ENCODE measurements around the gene GGCT. TPM values are rescaled to one million over a fixed set of nuclear protein-coding genes. Genes with fewer than 3 reads are reported as not detected.

The GGCT gene
- total RNA-seq, 1 donor from 2014 or later = 49.1 TPM

DNA sequence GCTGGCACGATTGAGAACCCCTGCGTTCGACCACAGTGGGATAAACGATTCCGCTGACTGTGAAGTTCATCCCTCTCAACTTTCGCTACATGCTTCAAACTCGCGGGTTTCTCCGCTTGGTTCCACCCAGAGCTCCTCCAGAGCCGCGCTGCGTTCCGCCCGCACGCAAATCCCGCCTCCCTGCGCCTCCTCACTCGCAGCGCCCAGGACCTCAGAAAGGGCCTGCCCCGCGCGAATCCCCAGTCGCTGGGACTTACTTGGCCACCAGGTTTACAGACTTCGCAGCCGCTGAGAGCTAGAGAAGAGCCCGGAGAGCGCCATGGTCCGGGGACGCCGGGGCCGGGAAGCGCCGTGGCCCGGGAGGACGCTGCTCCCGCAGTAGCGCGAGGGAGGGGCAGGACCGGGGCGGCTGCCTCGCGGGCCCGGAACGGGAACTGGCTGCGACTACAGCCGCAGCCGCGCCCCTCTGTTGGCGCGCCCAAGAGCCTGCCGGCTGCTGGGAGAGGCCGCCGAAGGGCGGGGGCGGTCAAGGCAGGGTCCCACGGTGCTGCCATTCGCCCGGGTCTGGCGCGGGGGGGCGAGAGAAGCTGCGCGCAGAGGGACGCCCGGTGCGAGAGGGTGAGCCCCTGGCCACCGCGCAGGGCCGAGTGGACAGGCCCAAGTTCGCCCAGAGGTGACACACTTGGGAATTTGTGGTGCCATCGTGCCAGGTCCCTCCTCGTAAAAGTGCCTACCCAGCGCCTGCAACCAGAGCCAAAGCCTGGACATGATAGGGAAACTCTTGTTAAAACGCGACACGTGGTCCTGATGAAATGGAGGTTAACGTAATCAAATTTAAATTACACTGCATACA is 26.1 kb downstream of the GGCT start, which contains the start of gene NOD1:
Gene NOD1 (minus strand): TSS at position 436 of the 853 bp plus-strand sequence. CDS start 21,863 bp downstream, outside the sequence.
- peak; percentile 87 for DNase-seq (ENCODE audit: low spot score)

DNA sequence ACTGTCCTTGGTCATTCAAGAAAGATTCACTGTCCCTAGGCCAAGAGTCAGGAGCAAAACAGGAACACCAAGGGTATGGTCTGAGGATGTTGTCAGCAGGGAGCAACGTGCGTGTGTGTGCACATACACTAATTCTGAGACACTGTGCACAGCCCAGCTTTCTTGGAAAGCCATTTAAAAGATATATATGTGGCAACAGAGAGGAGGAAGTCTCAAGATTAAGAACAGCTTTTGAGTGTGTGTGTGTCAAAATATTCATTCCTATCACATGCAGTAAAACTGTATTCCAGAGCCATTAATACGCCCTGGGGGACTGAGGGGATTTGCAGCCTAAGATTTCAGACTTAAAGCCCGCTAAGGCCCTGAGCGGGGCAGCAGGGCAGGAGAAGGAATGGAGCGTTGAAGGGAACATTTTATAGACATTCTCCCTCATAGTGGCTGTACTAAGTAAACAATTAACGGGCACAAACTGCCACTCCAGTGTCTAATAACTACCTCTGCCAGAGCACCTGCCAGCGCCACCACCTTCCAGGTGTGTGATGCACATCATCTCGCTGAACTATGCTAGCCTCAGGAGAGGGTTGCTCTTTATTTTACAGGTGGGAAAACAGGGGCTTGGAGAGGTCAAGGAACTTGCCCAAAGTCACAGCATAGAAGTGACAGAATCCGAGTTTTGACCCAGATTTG is 28.0 kb downstream of the GGCT start:
- peak; percentile 79 for DNase-seq (ENCODE audit: low spot score)

DNA sequence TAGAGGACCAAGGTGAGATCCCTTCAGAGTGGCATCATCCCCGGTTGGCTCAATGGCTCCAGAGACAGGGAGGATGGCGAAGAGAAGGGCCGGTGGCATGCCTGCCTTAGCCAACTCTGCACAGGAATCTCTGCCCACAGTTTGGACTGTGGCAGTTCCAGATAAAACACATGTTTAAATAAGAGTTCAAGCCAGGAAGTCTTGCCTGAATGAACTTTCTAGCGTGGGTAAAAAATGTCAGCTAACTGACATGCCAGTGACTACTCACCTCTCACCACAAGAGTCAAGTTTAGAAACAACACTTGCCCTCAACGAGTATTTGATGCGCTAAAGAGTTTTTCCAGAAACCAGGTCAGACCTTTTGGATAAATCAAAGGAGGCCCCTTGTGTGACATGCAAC is 29.0 kb downstream of the GGCT start:
- DNase-seq (ENCODE audit: low spot score) = no peak

DNA sequence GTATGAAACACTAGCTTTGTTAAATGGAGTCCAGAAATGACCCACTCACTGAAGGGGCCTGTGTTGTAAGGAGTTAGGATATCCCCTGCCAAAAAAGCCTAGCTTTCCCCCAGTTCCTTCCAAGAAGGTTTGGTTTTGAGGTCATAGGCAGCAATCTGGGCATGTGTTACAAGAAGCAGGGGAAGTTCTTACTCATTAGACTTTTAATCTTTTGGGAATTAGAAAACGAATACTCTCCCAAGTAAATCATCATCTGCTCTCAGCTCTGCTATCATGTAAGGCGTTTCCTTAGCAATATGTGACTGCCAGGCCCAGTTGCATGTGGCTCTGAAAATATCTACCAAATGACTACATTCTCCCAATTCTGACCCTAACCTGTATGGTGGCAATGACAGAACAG is 29.7 kb downstream of the GGCT start:
- DNase-seq (ENCODE audit: low spot score) = peak; percentile 56

DNA sequence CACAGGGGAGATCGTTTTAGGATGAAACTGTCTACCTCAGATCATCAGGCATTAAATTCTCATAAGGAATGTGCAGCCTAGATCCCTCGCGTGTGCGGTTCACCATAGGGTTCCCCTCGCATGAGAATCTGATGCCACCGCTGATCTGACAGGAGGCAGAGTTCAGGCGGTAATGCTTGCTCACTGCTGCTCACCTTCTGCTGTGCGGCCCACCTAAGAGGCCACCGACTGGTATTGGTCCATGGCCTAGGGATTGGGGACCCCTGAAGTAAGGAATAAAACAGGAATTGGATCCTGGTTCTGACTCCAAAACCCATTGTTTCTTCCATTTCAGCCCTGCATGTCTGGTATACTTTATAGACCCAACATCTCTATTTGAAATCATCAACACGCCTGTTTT is 30.1 kb downstream of the GGCT start:
- no peak for DNase-seq (ENCODE audit: low spot score)

DNA sequence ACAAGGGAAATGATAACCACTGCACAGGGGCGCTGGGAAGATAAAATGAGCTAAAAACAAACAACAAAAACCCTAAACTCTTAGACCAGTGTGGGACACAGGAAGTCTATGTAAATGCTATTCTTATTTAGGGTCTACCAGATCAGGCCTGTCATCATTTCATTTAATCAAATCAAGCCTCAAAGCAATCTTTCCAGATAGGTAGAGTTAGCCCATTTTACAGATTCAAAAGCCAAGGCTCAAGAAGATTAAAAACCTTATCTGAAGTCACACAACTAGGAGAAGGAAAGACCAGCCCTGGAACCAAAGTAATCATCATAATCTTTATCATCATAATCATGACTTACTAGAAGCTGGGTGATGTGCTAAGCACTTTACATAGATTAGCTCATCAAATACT is 30.7 kb downstream of the GGCT start:
- no peak for DNase-seq (ENCODE audit: low spot score)

DNA sequence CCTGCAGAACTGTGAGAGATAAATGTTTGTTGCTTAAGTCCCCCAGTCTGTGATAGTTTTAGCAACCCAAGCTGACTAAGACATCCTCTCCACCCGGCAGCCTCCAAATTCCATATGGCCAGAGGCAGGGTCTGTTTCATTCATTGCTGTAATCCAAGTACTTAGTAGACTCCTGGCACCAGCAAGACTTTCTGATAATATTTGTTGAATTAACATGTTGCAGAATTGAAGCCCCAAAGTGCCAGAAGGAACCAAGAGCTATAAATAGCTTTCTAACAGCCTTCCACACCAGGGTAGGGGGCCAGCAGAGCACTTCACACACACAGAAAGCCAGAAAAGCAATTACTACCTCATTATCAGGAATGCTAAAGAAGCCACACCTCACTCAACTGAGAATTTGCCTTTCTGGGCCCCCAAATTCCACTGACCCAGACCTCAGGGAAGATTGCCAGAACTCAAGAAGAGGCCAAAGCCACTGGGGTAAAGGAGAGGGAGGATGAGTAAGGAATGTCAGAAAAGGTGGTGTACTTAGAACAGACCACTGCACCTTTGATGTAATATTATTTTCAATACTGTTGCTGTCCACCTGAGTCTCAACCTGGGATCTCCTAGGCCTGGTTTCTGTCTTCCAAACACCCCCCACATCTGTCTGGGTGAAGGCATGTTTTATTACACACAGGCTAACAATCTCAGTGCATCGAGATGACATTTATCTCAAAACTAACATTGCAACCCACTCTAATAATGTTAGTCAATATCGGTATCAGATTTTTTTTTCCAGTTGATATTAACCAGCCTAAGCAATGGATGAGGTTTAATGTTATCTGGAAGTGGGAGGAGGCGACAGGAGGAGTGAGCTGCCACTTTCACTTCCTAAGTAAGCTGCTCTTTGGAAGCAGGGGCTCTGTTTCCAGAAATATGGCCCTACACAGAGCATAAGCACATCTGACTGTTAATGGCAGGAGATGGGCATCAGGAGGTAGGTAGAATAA is 31.5 kb downstream of the GGCT start:
- DNase-seq (ENCODE audit: low spot score) = peak; percentile 85

DNA sequence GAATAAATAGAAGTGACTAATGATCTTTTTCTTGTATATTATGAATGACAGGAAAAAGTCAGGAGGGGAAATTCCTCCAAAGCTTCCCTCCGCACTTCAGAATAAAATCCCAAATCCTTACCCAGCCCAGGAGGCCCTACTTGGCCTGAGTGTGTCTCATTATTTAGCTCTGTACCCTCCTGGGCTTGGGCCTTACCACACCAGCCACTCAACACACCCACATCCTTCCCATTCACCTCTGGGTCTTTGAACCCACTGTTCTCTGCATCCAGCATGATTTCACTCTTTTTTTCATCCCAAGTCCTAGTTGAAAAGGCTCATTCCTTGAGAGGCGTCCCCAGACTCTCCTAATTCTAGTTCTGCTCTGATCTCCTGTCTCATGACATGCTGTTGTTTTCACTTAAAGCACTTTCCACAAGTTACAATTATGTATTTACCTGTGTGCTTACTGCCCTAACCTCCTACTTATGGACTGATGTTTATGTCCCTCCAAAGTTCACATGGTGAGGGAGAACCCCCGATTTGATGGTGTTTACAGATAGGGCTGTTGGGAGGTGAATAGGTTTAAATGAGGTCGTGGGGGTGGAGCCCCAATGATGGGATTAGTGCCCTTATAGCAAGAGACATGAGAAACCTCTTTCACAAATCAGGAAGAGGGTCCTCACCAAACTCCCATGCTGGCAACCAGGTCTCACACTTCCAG is 32.4 kb downstream of the GGCT start:
- DNase-seq (ENCODE audit: low spot score) = no peak

DNA sequence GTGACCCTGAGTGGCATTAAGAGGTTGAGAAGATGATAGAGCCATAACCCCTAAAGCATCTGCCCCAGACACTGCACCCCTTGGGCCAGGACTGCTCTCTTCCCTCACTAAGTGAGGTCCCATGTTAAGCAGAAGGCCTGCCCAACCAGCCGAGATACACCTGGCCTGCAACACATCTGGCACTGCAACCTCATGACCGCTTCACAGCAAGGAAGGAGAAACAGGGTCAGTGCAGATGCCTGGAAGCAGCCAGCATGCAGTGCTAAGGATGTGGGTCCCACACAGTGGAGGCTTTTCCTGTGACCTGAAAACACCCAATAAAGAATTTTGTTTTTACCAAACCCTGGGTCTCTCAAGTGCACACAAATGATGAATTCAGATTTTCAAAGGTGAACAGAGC is 33.4 kb downstream of the GGCT start:
- DNase-seq (ENCODE audit: low spot score) = no peak

DNA sequence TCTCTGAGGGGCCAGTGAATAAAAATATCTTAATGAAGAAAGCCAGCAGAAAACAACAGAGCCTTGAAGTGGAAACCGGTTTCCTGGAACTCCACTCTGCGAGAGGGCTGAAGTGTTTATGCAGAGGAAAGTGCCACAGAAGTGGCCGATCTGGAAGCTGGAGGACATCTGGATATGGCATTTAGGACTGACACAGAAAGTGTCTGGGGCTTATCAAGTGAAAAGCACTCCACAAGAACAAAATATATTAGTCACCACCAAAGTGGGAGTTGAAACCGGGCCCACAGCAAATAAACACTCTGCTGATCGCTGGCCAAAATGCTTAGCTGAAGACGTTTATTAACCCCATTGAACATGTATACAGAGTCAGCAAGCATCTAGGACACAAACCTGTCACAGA is 33.9 kb downstream of the GGCT start:
- DNase-seq (ENCODE audit: low spot score) = peak; percentile 74

DNA sequence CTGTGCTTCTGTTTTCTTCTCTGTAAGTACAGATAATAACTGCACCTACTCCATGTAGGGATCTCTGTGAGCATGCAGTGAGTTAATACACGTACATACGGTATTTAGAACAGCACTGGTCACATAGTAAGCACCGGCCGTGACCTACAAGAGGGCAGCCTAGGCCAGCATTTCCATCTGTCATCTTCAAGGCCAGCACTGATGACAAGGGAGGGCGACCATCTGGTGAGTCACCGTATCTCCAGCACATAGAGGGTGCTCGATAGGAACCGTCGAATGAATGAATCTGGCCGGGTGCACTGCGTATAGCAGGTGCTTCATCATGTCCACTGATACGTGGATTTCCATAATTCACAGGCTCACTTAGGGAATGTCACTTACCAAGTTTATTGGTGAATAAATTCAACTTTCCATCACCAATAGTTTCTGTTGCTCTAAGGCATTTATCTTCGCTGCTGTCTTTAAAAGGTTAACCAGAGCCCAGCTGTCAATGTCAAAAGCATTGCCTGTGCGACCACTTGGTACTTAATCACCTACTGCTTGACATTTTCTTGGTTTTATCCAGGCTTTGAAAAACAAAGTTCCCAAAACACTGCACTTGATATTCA is 34.4 kb downstream of the GGCT start:
- DNase-seq (ENCODE audit: low spot score) = no peak

DNA sequence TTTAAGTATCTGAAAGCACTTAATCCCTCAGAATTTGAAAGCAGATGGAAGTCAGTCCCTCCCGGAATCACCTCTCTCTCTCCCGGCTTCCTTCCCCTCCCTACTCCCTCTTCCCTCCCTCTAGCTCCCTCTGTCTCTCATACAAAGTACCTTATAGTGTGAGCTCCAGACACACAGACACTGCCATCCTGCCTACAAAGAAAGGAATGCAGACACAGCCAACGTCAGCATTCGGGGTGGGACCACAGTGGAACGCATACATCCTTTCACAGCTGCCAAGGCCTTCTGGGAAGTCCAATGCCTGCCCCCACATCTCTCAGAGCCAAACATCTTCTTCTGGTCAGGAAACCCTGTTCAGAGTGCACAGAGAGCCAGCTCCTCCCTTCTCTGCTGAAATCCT is 35.3 kb downstream of the GGCT start:
- DNase-seq (ENCODE audit: low spot score) = peak; percentile 96

DNA sequence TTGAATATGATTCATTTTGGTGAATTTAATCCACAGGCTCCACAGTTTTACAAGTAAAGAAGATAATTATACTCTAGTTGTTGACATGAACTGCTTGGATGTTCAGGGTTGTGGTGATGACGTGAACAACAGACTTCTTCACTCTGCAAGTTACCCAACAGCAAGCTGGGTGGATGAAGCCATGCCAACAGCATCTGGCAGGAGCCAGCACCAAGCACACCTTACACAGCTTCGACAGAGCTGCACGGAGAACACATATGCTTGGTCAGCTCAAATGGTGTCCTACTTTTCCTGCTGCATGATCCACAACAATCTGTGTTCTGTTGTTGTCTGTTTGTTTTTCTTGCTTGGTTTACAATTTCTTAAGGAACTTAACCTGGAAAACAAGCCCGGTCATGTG is 35.8 kb downstream of the GGCT start:
- DNase-seq (ENCODE audit: low spot score) = no peak

DNA sequence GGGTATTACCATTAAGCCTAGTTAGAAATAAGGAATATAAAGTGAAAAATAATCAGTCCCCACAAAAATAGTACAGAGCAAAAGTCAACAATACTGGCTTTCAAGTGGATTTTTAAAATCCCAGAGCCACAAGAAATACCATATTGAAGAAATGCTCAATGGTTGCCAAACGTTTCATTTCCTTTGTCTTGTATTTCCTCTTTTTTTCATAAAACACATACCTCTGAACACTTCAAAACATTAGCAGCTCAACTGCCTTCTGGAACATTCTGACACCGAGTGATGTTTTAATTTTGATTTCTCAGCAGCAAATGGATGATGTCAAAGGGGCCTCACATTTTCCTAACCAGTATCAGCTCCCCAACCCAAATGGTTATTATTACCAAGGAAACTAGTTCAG is 36.6 kb downstream of the GGCT start:
- DNase-seq (ENCODE audit: low spot score) = no peak

DNA sequence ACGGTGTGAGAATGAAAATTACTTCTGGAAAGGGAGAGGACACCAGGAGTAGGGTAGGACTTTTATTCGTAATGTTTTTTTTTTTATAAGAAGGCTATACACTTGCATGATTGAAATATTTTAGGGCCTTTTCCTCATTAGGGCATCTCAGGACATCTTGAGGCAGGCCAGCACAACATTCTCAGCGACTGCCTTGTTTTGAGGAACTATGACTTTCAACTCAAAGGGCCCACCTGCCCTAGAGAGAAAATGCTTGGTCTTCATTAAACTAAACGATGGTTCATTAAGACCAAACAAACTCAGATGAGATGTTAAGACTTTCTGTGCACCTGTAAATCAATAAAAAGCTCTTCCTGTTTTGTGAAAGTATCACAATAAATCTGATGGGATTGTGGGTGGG is 37.4 kb downstream of the GGCT start:
- DNase-seq (ENCODE audit: low spot score) = no peak

DNA sequence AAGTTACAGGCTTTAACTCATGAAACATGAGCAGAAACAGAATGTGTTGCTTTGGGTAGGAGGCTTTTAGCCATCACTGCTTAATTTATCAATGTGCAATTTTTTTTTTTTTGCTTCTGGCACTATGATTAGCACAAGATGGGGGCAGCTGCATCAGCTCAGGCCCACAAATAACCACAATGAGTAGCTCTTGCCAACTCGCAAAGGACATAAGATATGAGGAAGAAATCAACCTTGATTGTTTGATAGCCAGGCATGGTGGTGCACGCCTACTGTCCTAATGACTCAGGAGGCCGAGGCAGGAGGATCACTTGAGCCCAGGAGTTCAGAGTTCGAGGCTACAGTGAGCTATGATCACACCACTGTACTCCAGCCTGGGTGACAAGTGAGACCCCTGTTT is 38.4 kb downstream of the GGCT start:
- DNase-seq (ENCODE audit: low spot score) = no peak

DNA sequence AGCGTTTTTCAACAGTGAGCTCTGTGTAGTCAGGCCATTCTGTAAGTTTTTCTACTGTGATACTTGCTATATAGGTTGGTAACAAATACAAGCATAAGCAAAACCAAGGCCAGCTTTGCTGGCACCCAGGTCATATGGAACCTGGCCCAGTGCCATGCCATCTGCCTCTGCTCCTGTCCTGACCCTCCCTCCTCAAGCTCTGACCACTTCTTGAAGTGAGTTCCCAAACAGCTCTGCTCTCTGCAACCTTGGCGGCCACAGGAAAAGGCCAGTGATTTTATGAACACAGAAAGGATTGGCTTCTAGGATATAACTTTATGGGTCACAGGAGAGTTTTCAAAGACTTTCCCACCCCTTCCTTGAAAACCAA is 38.8 kb downstream of the GGCT start:
- no peak for DNase-seq (ENCODE audit: low spot score)

DNA sequence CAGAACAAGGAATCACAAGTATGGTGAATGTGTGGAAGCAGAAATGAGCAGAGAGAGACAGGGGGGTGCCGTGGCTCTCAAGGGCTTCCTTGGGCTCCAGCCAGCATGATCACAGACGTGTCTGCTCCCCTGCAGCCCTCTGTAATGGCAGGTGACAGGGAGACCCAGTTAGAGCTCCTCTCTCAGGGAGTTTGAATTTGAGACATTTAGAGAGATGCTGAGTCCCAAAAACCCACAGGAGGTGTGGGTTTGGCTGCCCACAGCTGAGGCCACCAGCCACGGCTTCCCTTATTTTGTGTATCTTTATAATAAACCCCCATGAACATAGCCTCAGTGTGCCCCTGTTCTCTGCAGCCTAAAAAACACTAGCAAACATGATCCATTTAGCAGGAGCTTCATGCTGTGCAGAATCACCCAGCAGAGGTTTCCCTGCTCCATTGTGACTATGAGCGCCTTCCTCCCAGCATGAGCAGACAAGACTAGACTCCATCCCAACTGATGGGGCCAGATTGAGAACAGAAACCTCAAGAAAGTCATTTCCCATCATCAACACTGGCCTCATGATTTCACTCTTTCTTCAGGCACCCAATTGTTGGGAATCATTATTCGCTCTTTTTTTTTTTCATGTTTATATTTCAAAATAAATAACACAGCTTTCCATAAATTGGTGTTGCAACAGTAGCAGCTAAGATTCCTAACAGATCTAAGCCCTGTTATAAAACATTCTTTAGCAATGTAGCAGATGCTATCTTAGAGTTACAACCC is 39.4 kb downstream of the GGCT start:
- peak; percentile 51 for DNase-seq (ENCODE audit: low spot score)

DNA sequence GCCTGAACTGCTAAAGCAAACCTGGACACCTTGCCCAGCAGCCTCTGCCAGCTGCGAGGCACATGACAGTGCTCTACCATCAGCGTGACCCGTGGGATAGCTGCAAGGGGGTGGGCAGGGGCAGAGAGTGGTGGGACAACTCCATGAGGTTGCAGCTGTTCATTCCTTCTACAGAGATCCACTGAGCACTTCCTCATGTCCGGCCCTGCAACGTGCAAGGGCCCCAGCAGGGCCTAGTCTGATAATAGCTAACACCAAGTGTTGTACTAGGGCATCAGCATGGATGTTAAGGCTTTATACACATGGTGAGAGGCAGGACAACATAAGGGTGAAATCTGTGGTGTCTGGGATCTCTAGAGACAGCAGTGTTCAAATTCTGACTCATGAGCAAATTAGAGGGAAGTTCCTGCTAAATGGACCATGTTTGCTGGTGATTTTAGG is 40.4 kb downstream of the GGCT start:
- no peak for DNase-seq (ENCODE audit: low spot score)
